Type B pancreatic cell (in vitro differentiated cells): Measurements from ENCODE around the gene MRPL21. TPM values are rescaled to one million over a fixed set of nuclear protein-coding genes. Genes with fewer than 3 reads are reported as not detected.

Experiments used
- DNase-seq: peaks from one replicate; pipeline ENCODE4 v3.0.0; 2021; ENCODE audit warnings: mixed read lengths; ENCODE audit not compliant: unreplicated experiment; ENCODE audit errors: extremely low spot score
- H3K27ac Mint-ChIP-seq: 2 replicates; pipeline ENCODE4 v1.8.0; 2021; ENCODE audit warnings: mild to moderate bottlenecking, mixed read lengths
- H3K27me3 Mint-ChIP-seq: 2 replicates; pipeline ENCODE4 v1.8.0; 2021; ENCODE audit warnings: mixed read lengths
- H3K36me3 Mint-ChIP-seq: 2 replicates; pipeline ENCODE4 v1.8.0; 2021; ENCODE audit warnings: mixed read lengths
- H3K4me1 Mint-ChIP-seq: one replicate; pipeline ENCODE4 v1.8.0; 2021; ENCODE audit warnings: mixed read lengths; ENCODE audit not compliant: unreplicated experiment
- H3K4me3 Mint-ChIP-seq: 2 replicates; pipeline ENCODE4 v1.8.0; 2021; ENCODE audit warnings: mild to moderate bottlenecking, mixed read lengths
- H3K9me3 Mint-ChIP-seq: 2 replicates; pipeline ENCODE4 v1.8.0; 2021; ENCODE audit warnings: mixed read lengths
- CTCF ChIP-seq: fragments of 200-600 bp; sonication (generic); conservative IDR thresholded peaks from 2 replicates; pipeline ENCODE4 v1.5.0; 2021; ENCODE audit warnings: antibody characterized with exemption, mild to moderate bottlenecking
- total RNA-seq: library from RNA; stranded (reverse); gene quantifications from 2 replicates; pipeline ENCODE4 v1.2.1, GENCODE V29; 2021; ENCODE audit warnings: low replicate concordance

The MRPL21 gene
- total RNA-seq, 1 donor from 2014 or later: 60.2 TPM

- H3K36me3 Mint-ChIP-seq: peaks cover 3% of the 10 kb centered on the region
- no peak for DNase-seq
- H3K4me3 Mint-ChIP-seq: no peak overlapping the region
- no peaks in the 10 kb centered on the region for H3K27me3 Mint-ChIP-seq
- TF ChIP-seq CTCF: no peak
- H3K27ac Mint-ChIP-seq: no peak overlapping the region
- peaks cover 7% of the 10 kb centered on the region for H3K4me1 Mint-ChIP-seq
- H3K9me3 Mint-ChIP-seq: no peaks in the 10 kb centered on the region
Observed at GRCh38 chr11:68940651-68941323, 37.2 kb upstream of the MRPL21 start.

GRCh38 chr11:68939583-68940555 lies 36.2 kb upstream of the MRPL21 start:
- H3K36me3 Mint-ChIP-seq: peaks cover 3% of the 10 kb centered on the region
- TF ChIP-seq CTCF: no peak

GRCh38 chr11:68938816-68939582 lies 35.4 kb upstream of the MRPL21 start:
- no peak overlapping the region for H3K4me3 Mint-ChIP-seq
- no peak for DNase-seq
- H3K36me3 Mint-ChIP-seq: peaks cover 3% of the 10 kb centered on the region
- no peak for TF ChIP-seq CTCF
- H3K27ac Mint-ChIP-seq: no peak overlapping the region
- no peaks in the 10 kb centered on the region for H3K27me3 Mint-ChIP-seq
- no peaks in the 10 kb centered on the region for H3K9me3 Mint-ChIP-seq
- peaks cover 5% of the 10 kb centered on the region for H3K4me1 Mint-ChIP-seq

More at GRCh38 chr11:68939583-68940555, 36.2 kb upstream of the MRPL21 start:
- DNase-seq: no peak
- Mint-ChIP-seq H3K9me3 (no peaks in the 10 kb centered on the region), H3K27ac (no peak overlapping the region), H3K4me1 (peaks cover 5% of the 10 kb centered on the region), H3K4me3 (no peak overlapping the region), H3K27me3 (no peaks in the 10 kb centered on the region)

- TF ChIP-seq CTCF: no peak
- Mint-ChIP-seq H3K27me3 (no peaks in the 10 kb centered on the region), H3K9me3 (no peaks in the 10 kb centered on the region)
Observed at GRCh38 chr11:68938088-68938487, 34.5 kb upstream of the MRPL21 start.

More at GRCh38 chr11:68938088-68938487, 34.5 kb upstream of the MRPL21 start:
- Mint-ChIP-seq H3K27ac (no peak overlapping the region), H3K36me3 (peaks cover 3% of the 10 kb centered on the region), H3K4me3 (no peak overlapping the region), H3K4me1 (no peaks in the 10 kb centered on the region)
- DNase-seq: no peak
